ENCODE data around the gene C3orf22.
"Not testable (repeated sequence)": the region's sequence is repeated elsewhere in the genome, so short reads cannot be mapped to it uniquely, and the experiment has no call there.

The C3orf22 gene

DNA sequence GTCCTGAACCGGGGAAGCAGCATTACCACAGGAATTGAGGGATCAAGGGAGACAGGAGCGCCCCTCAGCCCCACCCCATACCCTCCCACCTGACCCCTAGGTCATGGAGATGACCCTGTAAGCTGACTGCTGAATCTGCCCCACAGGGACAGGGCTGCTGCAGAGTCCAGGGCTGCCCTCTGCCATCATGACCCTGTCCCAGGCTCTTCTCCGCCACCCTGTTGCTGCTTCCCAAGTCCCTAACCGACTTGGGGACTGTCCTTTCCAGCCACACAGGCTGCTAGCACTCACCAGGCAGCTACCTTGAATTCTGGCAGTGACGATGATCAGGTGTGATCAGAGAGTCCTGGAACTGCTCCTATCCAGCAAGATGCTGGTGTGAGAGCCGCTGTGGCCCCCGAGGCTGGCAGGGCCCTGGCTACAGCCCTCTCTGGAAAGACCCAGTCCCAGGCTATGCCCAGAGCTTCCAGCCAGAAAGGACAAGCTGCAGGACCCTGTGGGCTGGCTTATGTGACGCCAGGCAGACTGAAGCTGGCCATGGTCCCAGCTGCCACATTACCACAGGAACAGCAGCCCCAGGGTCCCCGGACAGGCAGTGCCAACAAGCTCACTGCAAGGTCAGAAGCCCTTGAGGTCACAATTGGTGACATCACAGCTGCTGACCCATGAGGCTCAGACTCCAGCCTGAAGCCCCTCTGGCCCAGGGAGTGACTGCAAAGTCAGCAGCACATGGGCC, at the start of gene C3orf22:
Gene C3orf22, minus strand, starts transcription at position 597 of the 736 bp plus-strand sequence. CDS start 5,542 bp downstream, outside the sequence.
- no peak for DNase-seq

DNA sequence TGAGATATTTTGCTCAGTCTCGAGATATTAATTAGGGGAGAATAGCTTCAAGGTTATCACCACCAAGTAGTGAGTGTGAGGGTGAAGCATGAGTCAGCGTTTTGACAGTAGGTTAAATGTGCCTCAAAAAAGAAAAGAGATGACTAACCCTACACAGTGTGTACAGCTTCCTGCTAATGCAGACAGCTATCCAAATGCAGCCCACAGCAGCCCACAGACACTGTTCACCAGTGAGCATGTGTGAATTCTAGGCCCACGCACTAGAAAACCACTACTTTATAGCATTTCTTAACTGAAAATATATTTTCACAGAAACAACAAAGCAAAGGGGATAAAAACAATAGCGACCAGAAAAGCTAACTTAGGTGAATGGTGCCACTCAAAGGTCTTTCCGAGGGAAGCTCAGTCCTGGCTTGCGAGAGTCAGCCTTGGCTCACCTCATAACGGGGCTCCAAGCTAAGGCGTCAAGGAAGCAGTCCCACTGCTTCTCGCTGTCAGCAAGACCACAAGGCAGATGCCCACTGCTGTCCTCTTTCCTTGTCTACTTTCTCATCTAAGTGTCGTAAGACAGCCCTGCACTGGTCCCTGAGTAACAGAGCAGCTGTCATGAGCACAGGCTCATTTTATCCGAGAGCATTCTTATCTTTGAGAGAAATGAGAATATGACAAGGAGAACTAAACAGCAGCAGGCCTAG, 48.6 kb upstream of the C3orf22 start:
- DNase-seq: peak; percentile 16

GRCh38 chr3:126606001-126606400, 47.3 kb upstream of the C3orf22 start:
- DNase-seq: no peak

- DNase-seq: no peak
Measured at GRCh38 chr3:126604691-126605090, 46.0 kb upstream of the C3orf22 start.

DNA sequence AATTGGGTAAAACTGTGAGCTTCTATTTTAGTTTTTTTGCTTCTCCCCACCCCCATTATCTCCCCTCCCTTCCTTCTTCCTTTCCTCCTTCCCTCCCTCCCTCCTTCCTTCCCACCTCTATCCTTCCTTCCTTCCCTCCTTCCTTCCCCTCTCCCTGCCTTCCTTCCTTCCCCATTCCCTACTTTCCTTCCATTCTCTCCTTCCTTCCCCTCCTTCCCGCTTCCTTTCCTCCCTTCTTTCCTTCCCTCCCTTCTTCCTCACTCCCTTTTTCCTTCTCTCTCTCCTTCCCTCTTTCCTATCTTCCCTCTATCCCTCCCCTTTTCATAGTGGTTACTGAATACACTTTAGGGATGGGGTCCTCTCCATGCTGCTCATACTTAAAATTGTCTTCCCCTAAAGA, 40.4 kb upstream of the C3orf22 start:
- DNase-seq: no peak

DNA sequence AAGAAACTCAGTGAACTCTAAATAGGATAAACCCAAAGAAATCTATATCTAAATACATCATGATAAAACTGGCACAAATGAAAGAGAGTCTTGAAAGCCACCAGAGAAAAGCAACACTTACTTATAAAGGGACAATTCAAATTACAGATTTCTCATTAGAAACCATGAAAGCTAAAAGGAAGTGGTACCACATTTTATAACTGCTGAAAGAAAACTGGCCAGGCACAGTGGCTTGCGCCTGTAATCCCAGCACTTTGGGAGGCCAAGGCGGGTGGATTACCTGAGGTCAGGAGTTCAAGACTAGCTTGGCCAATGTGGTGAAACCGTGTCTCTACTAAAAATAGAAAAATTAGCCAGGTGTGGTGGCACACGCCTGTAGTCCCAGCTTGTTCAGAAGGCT, 36.7 kb upstream of the C3orf22 start:
- DNase-seq: not testable (repeated sequence)

DNA sequence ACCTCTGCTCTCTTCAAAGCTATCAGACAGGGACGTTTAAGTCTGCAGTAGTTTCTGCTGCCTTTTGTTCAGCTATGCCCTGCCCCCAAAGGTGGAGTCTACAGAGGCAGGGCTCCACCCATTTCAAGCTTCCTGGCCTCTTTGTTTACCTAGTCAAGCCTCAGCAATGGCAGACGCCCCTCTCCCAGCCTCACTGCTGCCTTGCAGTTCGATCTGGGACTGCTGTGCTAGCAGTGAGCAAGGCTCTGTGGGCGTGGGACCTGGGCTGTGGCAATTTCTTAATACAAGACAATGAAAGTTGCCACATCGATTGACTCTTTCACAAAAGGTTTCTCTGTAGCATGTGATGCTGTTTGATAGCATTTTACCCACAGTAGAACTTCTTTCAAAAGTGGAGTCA, 32.8 kb upstream of the C3orf22 start:
- not testable (repeated sequence) for DNase-seq

DNA sequence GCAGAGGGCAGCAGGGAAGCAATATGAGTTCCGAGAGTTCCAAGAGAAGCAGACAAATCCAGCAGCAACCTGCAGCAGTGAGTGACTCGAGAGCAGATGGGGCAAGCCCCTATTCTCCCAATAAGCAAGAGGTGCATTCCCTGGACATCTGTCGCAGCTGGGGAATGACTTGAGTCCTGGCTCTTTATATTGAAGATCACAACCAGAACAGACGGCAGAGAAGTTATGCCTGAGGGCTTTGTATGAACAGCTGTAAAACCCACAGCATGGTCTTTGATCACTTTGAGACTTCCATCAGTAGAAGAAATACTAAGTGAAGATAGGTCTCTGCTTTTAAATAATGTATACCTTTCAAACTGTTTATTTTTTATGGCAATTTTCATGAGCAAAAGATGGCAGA, 23.6 kb upstream of the C3orf22 start:
- DNase-seq: no peak

DNA sequence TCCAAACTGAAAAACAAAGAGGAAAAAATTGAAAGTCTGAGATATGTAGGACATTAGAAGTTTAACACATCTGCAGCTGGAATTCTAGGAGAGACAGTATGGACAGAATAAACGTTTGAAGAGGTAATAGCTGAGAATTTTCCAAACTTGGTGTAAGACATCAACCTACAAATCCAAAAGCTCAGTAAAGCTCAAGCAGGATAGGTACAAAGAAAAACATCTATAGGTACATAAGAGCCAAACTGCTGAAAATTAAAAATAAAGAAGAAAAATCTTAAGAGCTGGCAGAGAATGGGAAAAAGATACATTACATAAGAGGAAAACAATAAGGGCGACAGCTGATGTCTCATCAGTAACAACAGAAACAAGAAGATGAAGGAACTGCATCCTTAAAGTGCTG, 22.8 kb upstream of the C3orf22 start:
- DNase-seq: no peak

DNA sequence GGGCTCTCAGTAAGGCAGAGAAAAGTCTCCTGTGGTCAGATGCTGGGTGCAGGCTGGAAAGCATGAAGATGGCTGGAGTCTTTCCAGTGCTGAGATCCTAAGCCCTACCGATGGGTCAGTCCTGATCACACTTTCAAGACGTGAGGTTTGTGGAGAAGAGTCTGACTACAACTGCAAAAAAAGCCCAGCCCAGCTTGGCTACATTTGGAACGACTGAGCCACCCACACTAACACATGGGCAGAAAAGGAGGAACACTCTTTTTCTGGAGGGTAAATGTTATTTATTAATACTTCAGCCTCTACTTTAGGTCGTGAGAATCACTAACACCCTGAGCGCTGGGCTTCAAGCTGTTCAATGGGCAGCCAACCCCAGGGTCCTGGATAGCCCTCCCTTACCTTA, 22.0 kb upstream of the C3orf22 start:
- no peak for DNase-seq

GRCh38 chr3:126578702-126579101, 20.0 kb upstream of the C3orf22 start:
- DNase-seq: no peak

DNA sequence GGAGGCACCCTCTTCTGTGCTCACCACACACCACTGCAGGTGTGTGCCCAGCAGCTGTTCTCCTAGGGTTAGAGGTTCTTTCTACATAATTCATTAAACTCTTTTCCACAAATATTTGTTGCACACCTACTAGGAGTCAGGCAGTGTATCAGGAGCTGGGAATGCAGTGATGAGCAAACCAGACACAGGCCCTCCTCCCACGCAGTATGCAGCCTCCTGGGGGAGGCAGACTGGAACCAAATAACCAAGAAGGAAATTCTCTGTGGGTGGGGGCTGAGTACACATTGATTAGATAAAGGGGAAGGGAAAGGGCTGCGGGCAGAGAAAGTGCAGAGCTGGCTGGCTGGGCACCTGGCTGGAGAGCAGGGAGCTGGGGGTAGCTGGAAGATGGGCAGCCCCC, 18.5 kb upstream of the C3orf22 start:
- DNase-seq: no peak

DNA sequence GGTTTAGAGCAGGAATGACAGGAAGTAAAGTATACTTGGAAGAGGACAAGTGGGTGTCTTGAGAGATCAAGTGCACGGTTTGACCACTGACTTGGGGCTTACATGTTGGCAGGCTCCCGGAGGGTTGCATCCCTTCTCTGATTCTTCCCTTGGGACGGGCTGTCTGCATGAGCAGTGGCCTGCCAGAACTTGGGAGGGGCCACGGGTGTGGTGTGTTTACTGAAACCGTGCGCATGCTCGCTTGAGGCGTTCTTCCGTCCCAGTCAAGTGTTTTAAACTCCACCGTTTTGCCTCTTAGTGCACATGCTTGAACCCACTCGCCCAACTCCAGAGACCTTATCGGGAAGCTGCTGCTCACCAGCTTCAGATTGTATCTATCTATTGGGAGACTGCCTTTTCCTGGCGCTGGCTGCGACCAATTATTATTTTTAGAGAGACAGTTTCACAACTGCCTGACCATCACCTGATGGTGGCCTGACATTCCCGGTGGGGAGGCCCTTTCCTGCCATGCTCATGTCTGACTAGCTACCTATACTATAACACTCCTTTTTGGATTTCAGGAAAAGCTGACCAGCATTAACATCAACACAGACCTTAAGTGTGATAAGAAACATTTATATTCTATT, 14.9 kb upstream of the C3orf22 start:
- DNase-seq: no peak

DNA sequence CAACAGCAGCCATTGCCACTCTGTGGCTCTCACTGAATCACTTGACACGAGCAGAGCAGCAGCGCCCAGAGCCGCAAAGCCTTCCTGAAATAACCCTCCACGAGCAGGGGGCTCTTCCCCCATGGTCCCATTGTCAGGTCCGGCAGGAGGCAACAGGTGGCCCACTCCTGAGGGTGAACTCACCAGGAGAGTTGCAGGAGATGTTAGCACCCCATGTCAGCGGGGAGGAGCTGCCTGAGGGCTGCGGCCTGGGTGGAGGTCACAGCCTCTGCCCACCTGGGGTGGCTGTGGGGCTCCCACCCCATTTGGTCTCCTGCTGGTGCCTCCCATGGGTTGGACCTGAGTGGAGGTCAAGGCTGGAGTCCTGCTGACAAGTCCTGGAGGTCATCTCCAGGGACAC, 12.3 kb upstream of the C3orf22 start:
- DNase-seq: no peak

DNA sequence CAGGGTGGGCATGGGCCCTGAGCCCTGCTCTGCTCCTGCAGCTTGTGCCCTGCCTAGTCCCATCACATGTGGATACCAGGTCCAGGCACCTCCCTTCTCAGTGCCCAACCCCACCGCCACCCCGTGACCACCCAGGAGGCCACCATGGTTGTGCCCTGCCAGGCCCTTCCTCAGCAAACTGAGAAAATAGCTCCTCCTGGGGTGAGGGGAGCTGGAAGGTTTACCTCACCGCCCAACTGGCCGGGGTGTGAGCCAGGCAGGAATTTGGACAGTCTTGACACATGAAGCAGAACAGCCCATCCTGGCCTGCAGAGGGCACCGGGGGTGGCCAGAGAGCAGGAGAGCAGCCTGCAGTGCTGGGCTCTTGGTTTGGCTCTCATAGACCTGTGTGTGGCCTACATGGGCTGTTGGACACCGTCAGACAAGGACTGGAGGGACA, 11.4 kb upstream of the C3orf22 start:
- no peak for DNase-seq

DNA sequence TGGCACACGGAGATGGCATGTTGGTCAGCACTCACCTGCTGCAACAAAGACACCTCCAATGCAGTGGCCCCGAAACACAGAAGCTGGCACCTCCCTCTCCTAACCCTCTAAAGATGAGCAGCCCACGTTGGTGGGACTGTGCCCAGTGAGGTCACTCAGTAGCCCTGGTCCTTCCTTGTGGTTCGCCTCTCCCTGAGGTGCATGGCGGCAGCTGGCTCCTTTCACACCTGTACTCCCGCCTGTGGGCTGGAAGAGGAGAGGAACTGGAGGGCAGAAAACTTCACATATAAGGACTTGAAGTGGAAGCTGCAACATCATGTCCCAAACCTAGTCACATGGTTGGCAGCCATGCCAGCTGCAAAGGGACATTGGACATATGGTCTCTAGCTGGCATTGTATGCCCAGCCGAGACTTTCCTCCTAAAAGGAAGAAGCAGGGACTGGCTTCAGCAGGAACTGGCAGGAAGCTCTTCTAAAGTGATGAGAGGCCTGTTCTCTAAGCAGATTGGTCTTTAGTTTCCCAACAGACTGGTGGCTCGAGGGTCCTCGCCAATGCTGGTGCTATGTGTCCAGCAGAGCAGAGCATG, 10.8 kb upstream of the C3orf22 start:
- DNase-seq: no peak

DNA sequence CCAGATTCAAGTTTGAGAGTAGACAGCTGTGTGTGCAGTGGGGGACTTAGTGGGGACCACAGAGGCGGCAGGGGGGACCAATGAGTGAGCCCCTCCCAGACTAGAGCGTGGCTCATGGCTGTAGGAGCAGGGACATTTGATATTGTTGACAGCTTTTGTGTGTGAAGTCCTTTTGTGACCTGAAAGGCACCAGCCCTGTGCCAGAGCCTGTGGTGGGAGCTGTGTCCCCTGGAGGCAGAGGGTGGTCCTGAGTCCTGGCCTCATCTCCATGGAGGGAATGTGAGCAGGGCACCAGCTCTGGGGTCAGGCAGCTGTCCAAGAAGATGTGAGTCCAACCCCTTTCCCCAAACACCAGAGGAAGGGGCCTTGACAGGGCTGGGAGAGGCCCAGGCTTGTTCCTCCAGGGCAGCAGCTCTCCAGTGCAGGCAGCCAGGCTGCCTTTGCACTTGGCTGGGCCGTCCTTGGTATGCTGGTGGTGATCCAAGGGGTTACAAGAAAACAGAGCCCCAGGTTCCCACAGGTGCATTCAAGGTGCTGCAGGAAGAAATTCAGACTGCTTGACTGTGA, 10.1 kb upstream of the C3orf22 start:
- no peak for DNase-seq

GRCh38 chr3:126567696-126568438, 9.1 kb upstream of the C3orf22 start:
- DNase-seq: no peak

DNA sequence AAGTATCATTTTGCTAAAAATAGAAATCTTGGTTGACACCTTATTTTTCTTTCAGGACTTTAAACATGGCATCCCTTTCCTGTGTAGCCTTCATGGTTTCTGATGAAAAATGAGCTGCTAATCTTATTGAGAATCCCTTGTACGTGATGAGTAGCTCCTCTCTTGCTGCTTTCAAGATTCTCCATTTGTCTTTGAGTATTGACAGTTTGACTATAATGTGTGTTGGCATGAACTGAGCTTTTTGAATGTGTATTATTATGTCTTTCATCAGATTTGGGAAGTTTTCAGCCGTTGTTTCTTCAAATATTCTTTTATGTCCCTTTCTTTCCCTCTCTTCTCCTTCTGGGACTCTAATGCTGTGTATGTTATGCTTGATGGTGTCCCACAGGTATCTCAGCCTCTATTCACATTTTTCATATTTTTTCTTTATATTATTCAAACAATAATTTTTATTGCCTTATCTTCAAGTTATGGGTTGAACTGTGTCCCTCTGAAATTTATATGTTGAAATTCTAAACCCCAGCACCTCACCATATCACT, 4.1 kb upstream of the C3orf22 start:
- no peak for DNase-seq

GRCh38 chr3:126557761-126558160, 971 bp downstream of the C3orf22 start:
- no peak for DNase-seq

- no peak for DNase-seq
Measured at GRCh38 chr3:126557415-126557745, 1.4 kb downstream of the C3orf22 start.

GRCh38 chr3:126556637-126557414, 1.9 kb downstream of the C3orf22 start:
- DNase-seq: no peak

Data from activated CD8-positive, alpha-beta memory T cell treated with anti-CD3 and anti-CD28 coated beads, Interleukin-2, amount 50 U/mL, for 4 hours (primary cell).